Measurements from ENCODE around the gene DIO3. TPM values are rescaled to one million over a fixed set of nuclear protein-coding genes. Genes with fewer than 3 reads are reported as not detected.

Gene DIO3
- total RNA-seq, 2 donors from 2014 or later, result not detected

DNA sequence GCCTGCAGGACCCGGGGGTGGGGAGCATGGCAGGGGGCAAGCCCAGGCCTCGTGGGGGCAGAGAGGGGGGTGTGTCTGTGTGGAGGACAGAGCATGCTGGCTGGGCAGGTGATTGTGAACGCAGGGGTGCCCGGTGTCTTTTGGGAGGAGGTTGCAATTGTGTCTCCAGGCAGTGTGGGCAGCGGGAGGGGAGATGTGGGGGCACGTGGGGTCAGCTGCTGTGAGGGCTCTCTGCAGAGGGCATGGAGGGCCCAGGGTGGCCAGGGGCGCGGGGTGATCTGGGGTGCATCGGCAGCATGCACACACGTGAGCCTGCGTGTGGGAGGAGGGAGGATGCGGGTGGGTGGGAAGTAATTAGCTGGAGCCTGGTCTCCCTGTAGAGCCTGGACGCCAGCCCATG lies 32.2 kb upstream of the DIO3 start:
- H3K9me3 Mint-ChIP-seq, result no peaks in the 10 kb centered on the region
- H3K36me3 Mint-ChIP-seq (ENCODE audit: insufficient read depth in 2 of 2), result no peaks in the 10 kb centered on the region
- no peak overlapping the region for H3K4me3 Mint-ChIP-seq
- DNase-seq (no peak), ATAC-seq (replicated peaks in 1 of 2) (no peak)
- H3K27ac Mint-ChIP-seq, result no peak overlapping the region
- H3K27me3 Mint-ChIP-seq (ENCODE audit: low read depth), result no peaks in the 10 kb centered on the region
- no peaks in the 10 kb centered on the region for H3K4me1 Mint-ChIP-seq (ENCODE audit: low read depth)

DNA sequence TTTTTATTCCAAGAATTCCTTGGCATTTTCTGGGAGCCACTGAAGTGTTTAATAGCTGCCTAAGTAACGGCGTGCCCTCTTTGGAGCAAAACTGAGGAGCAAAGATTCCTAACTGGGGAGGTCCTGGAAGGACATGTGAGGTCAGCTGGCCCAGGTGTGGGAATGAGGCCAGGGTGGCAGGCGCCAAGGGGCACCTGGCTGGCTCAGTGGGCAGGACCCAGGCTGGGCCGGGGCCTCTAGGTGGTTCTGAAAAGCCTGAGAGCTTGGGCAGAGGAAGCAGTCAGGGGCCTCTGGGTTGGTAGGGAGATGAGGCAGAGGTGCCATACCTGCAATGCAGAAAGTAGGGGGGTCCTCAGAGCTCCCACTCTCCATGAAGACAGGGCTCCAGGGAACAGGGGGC lies 27.1 kb upstream of the DIO3 start:
- no peaks in the 10 kb centered on the region for H3K36me3 Mint-ChIP-seq (ENCODE audit: insufficient read depth in 2 of 2)
- peaks cover 7% of the 10 kb centered on the region for H3K4me1 Mint-ChIP-seq (ENCODE audit: low read depth)
- H3K4me3 Mint-ChIP-seq, result no peak overlapping the region
- no peaks in the 10 kb centered on the region for H3K9me3 Mint-ChIP-seq
- H3K27me3 Mint-ChIP-seq (ENCODE audit: low read depth), result peaks cover 16% of the 10 kb centered on the region
- DNase-seq, result no peak
- H3K27ac Mint-ChIP-seq, result no peak overlapping the region
- no peak for ATAC-seq (replicated peaks in 1 of 2)

GRCh38 chr14:101535232-101535631 lies 26.1 kb upstream of the DIO3 start:
- ATAC-seq (replicated peaks in 1 of 2), result no peak
- H3K36me3 Mint-ChIP-seq (ENCODE audit: insufficient read depth in 2 of 2), result no peaks in the 10 kb centered on the region
- H3K27ac Mint-ChIP-seq, result no peak overlapping the region

DNA sequence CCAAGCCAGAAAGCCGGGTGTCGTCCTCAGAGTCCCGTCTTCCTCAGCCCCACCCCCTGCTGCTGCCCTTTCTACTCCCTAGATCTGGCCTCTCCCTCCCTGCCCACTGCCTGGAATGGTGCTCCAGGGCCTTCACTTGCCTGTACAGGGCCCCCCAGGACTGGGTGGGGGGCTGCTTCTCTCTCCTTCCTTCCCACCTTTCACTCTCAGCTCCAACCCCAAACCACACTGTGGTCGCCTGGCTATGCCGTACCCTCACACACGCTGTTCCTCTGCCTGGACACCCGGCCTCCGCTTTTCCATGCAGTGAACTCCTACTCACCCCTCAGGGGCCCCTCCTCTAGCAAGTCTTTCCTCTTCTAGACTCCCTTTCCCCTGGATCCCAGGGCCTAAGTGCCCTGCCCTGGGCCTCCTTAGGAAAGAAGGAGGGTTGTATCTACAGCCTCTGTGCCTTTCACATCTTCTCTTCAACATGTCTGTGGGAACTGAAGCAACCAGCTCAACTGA lies 25.5 kb upstream of the DIO3 start:
- H3K36me3 Mint-ChIP-seq (ENCODE audit: insufficient read depth in 2 of 2), result no peaks in the 10 kb centered on the region
- peak overlapping the region in 1 of 2 donors; percentile 4 for H3K4me3 Mint-ChIP-seq
- no peak overlapping the region for H3K27ac Mint-ChIP-seq
- peaks cover 7% of the 10 kb centered on the region for H3K4me1 Mint-ChIP-seq (ENCODE audit: low read depth)
- peaks cover 16% of the 10 kb centered on the region for H3K27me3 Mint-ChIP-seq (ENCODE audit: low read depth)
- DNase-seq, result no peak
- H3K9me3 Mint-ChIP-seq, result no peaks in the 10 kb centered on the region
- ATAC-seq (replicated peaks in 1 of 2), result no peak

More at GRCh38 chr14:101535232-101535631, 26.1 kb upstream of the DIO3 start:
- Mint-ChIP-seq H3K9me3 (no peaks in the 10 kb centered on the region), H3K27me3 (ENCODE audit: low read depth) (peaks cover 16% of the 10 kb centered on the region), H3K4me3 (no peak overlapping the region), H3K4me1 (ENCODE audit: low read depth) (peaks cover 7% of the 10 kb centered on the region)
- DNase-seq, result no peak

- Mint-ChIP-seq H3K4me1 (ENCODE audit: low read depth) (peaks cover 7% of the 10 kb centered on the region), H3K9me3 (no peaks in the 10 kb centered on the region), H3K27me3 (ENCODE audit: low read depth) (peaks cover 16% of the 10 kb centered on the region), H3K4me3 (no peak overlapping the region), H3K27ac (no peak overlapping the region), H3K36me3 (ENCODE audit: insufficient read depth in 2 of 2) (no peaks in the 10 kb centered on the region)
- DNase-seq (no peak), ATAC-seq (replicated peaks in 1 of 2) (no peak)
Observed at GRCh38 chr14:101537286-101537685, 24.0 kb upstream of the DIO3 start.

GRCh38 chr14:101538878-101539277 lies 22.4 kb upstream of the DIO3 start:
- H3K27ac Mint-ChIP-seq, result no peak overlapping the region
- H3K36me3 Mint-ChIP-seq (ENCODE audit: insufficient read depth in 2 of 2), result peaks cover 0 to 1% of the 10 kb centered on the region in 2 donors
- DNase-seq, result no peak
- peaks cover 7% of the 10 kb centered on the region for H3K4me1 Mint-ChIP-seq (ENCODE audit: low read depth)
- H3K27me3 Mint-ChIP-seq (ENCODE audit: low read depth), result peaks cover 16% of the 10 kb centered on the region
- ATAC-seq (replicated peaks in 1 of 2), result no peak
- H3K4me3 Mint-ChIP-seq, result no peak overlapping the region
- H3K9me3 Mint-ChIP-seq, result peaks cover 0 to 1% of the 10 kb centered on the region in 2 donors

GRCh38 chr14:101539880-101540279 lies 21.4 kb upstream of the DIO3 start:
- no peak for DNase-seq
- ATAC-seq (replicated peaks in 1 of 2), result no peak
- peaks cover 16% of the 10 kb centered on the region for H3K27me3 Mint-ChIP-seq (ENCODE audit: low read depth)
- no peak overlapping the region for H3K4me3 Mint-ChIP-seq
- no peak overlapping the region for H3K27ac Mint-ChIP-seq
- peaks cover 0 to 3% of the 10 kb centered on the region in 2 donors for H3K36me3 Mint-ChIP-seq (ENCODE audit: insufficient read depth in 2 of 2)
- peaks cover 7% of the 10 kb centered on the region for H3K4me1 Mint-ChIP-seq (ENCODE audit: low read depth)
- peaks cover 0 to 3% of the 10 kb centered on the region in 2 donors for H3K9me3 Mint-ChIP-seq

- H3K27ac Mint-ChIP-seq, result no peak overlapping the region
- H3K9me3 Mint-ChIP-seq, result peaks cover 0 to 3% of the 10 kb centered on the region in 2 donors
- DNase-seq, result no peak
- H3K36me3 Mint-ChIP-seq (ENCODE audit: insufficient read depth in 2 of 2), result peaks cover 0 to 3% of the 10 kb centered on the region in 2 donors
- no peak overlapping the region for H3K4me3 Mint-ChIP-seq
- H3K4me1 Mint-ChIP-seq (ENCODE audit: low read depth), result peaks cover 5% of the 10 kb centered on the region
- peaks cover 16% of the 10 kb centered on the region for H3K27me3 Mint-ChIP-seq (ENCODE audit: low read depth)
- ATAC-seq (replicated peaks in 1 of 2), result no peak
Observed at GRCh38 chr14:101540481-101541462, 20.5 kb upstream of the DIO3 start.

DNA sequence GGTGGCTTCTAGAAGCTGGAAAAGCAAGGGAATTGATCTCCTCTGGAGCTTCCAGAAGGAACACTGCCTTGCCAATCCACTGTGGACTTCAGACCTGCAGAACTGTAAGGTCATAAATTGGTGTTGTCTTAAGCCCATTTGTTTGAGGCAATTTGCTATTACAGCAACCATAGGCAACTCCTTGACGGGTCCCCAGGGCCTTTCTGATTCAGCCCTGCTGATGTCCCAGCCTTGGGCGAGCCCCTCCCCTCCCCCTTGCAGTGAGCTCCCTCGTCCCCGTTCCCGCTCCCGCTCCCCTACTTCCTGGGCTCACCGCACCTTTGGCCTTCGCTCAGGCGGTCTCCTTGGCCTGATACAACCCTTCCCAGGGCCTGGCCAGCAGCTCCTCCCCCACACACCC lies 18.9 kb upstream of the DIO3 start:
- no peak overlapping the region for H3K27ac Mint-ChIP-seq
- peaks cover 0 to 3% of the 10 kb centered on the region in 2 donors for H3K36me3 Mint-ChIP-seq (ENCODE audit: insufficient read depth in 2 of 2)
- peaks cover 0 to 3% of the 10 kb centered on the region in 2 donors for H3K9me3 Mint-ChIP-seq
- no peaks in the 10 kb centered on the region for H3K4me1 Mint-ChIP-seq (ENCODE audit: low read depth)
- DNase-seq (no peak), ATAC-seq (replicated peaks in 1 of 2) (no peak)
- no peak overlapping the region for H3K4me3 Mint-ChIP-seq
- H3K27me3 Mint-ChIP-seq (ENCODE audit: low read depth), result peaks cover 8% of the 10 kb centered on the region

- H3K36me3 Mint-ChIP-seq (ENCODE audit: insufficient read depth in 2 of 2), result peaks cover 0 to 3% of the 10 kb centered on the region in 2 donors
- no peaks in the 10 kb centered on the region for H3K4me1 Mint-ChIP-seq (ENCODE audit: low read depth)
- no peak overlapping the region for H3K27ac Mint-ChIP-seq
- ATAC-seq (replicated peaks in 1 of 2) (no peak), DNase-seq (no peak)
- peaks cover 0 to 3% of the 10 kb centered on the region in 2 donors for H3K9me3 Mint-ChIP-seq
- H3K4me3 Mint-ChIP-seq, result no peak overlapping the region
- no peaks in the 10 kb centered on the region for H3K27me3 Mint-ChIP-seq (ENCODE audit: low read depth)
Observed at GRCh38 chr14:101543814-101544213, 17.5 kb upstream of the DIO3 start.

GRCh38 chr14:101544550-101544949 lies 16.7 kb upstream of the DIO3 start:
- Mint-ChIP-seq H3K27me3 (ENCODE audit: low read depth) (no peaks in the 10 kb centered on the region), H3K36me3 (ENCODE audit: insufficient read depth in 2 of 2) (peaks cover 0 to 3% of the 10 kb centered on the region in 2 donors), H3K9me3 (peaks cover 0 to 3% of the 10 kb centered on the region in 2 donors), H3K27ac (no peak overlapping the region), H3K4me3 (no peak overlapping the region), H3K4me1 (ENCODE audit: low read depth) (no peaks in the 10 kb centered on the region)
- no peak for ATAC-seq (replicated peaks in 1 of 2)
- DNase-seq, result no peak

DNA sequence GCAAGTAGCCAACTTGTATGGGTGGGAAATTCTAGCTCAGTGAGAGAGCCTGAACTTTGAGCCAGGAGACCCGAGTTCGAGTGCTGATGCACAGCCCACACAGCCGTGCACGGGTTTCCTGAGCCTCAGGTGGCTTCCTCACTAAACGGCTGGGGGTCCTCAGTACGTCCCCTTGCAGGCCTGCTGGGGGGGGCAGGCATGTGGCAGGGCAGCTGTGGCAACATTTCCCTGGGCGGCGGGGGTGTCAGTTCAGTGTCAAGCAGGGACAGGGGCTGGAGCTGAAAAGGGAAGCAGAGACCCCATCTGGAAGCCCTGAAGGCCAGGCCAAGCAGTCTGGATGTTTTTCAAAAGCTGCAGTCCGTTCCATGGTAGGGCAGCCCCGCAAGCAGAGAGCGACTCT lies 14.6 kb upstream of the DIO3 start:
- Mint-ChIP-seq H3K4me3 (no peak overlapping the region), H3K36me3 (ENCODE audit: insufficient read depth in 2 of 2) (peaks cover 0 to 3% of the 10 kb centered on the region in 2 donors), H3K9me3 (peaks cover 0 to 3% of the 10 kb centered on the region in 2 donors), H3K27me3 (ENCODE audit: low read depth) (no peaks in the 10 kb centered on the region), H3K27ac (no peak overlapping the region), H3K4me1 (ENCODE audit: low read depth) (no peaks in the 10 kb centered on the region)
- no peak for ATAC-seq (replicated peaks in 1 of 2)
- DNase-seq, result no peak

DNA sequence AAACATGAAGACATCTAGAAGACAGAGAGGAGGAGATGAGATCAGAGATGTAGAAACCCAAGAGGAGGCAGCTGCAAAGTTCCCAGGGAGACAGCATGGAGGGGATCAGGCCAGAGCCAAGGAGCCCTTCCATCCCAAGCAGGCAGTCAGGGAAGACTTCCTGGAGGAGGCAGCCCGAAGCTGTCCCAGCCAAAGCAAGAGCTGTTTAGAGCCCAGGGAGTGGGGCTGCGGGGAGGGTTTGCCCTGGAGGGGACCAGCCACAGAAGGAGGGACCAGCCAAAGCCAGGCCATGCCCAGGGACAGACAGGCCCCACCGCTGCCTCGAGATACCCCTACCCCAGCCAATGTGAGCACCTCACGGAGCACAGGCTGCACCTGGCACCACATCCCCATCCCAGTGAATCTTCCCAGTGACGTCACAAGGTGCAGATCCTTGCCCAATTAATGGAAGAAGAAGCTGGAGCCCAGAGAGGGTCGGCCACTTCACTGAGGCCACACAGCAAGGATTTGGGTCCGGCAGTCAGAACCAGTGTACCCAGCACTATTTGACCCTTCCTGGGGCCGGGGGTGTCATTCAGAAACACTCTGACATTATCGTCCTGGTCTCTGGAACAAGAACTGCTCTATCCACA lies 14.1 kb upstream of the DIO3 start:
- Mint-ChIP-seq H3K27ac (no peak overlapping the region), H3K27me3 (ENCODE audit: low read depth) (no peaks in the 10 kb centered on the region)

More for the DNA sequence above, 14.1 kb upstream of the DIO3 start:
- Mint-ChIP-seq H3K4me3 (no peak overlapping the region), H3K36me3 (ENCODE audit: insufficient read depth in 2 of 2) (peaks cover 0 to 3% of the 10 kb centered on the region in 2 donors), H3K9me3 (peaks cover 0 to 3% of the 10 kb centered on the region in 2 donors), H3K4me1 (ENCODE audit: low read depth) (no peaks in the 10 kb centered on the region)
- no peak for ATAC-seq (replicated peaks in 1 of 2)
- no peak for DNase-seq
